HepG2 (cell line): ENCODE results near the gene KDM6B. TPM values are rescaled to one million over a fixed set of nuclear protein-coding genes. Genes with fewer than 3 reads are reported as not detected.

Experiments used
- BRCA1 ChIP-seq: sonication (generic); formaldehyde crosslinking; IDR thresholded peaks from 2 replicates; pipeline ENCODE4 v1.4.0; 2020; ENCODE audit warnings: missing genetic modification reagents
- GABPA ChIP-seq, 2 experiments: IDR thresholded peaks; 2 replicates each; pipeline ENCODE4 v1.6.1; 2011 to 2016; ENCODE audit warnings: low read depth in 2 of 2, low read length in 1 of 2, missing biosample characterization in 1 of 2, missing genetic modification characterization in 1 of 2
- IKZF4 ChIP-seq: sonication (generic); formaldehyde crosslinking; IDR thresholded peaks from 2 replicates; pipeline ENCODE4 v1.5.1; 2020; ENCODE audit warnings: borderline replicate concordance, mild to moderate bottlenecking, low read depth, missing genetic modification reagents; ENCODE audit errors: not compliant biosample characterization
- POLR2A ChIP-seq, 2 experiments: IDR thresholded peaks; 2 replicates each; pipeline ENCODE4 v1.6.1; 2011; ENCODE audit warnings: low read depth in 2 of 2, low read length in 2 of 2, mild to moderate bottlenecking in 1 of 2, moderate library complexity in 1 of 2; ENCODE audit not compliant: insufficient read depth in 1 of 2
- SKI ChIP-seq: fragments of 450-650 bp; IDR thresholded peaks from one replicate; pipeline ENCODE4 v1.6.1; 2018; ENCODE audit warnings: mild to moderate bottlenecking; ENCODE audit not compliant: partially characterized antibody
- TCF7L2 ChIP-seq: IDR thresholded peaks from 2 replicates; pipeline ENCODE4 v1.6.1; 2011; ENCODE audit warnings: mild to moderate bottlenecking, low read depth, low read length, moderate library complexity
- TFDP2 ChIP-seq: sonication (generic); formaldehyde crosslinking; IDR thresholded peaks from 2 replicates; pipeline ENCODE4 v1.4.0; 2020; ENCODE audit warnings: missing genetic modification reagents
- ZBTB26 ChIP-seq: IDR thresholded peaks from 2 replicates; pipeline ENCODE4 v1.6.1; 2016; ENCODE audit warnings: missing compliant biosample characterization, missing genetic modification reagents, borderline replicate concordance
- ZNF44 ChIP-seq: sonication (generic); formaldehyde crosslinking; IDR thresholded peaks from 2 replicates; pipeline ENCODE4 v1.5.1; 2020; ENCODE audit warnings: mild to moderate bottlenecking, missing genetic modification reagents
- ZNF607 ChIP-seq: sonication (generic); formaldehyde crosslinking; IDR thresholded peaks from 2 replicates; pipeline ENCODE4 v1.5.1; 2020; ENCODE audit warnings: missing genetic modification reagents, mild to moderate bottlenecking, borderline replicate concordance
- ZNF615 ChIP-seq: sonication (generic); formaldehyde crosslinking; IDR thresholded peaks from 2 replicates; pipeline ENCODE4 v1.5.0; 2020; ENCODE audit warnings: mild to moderate bottlenecking, missing genetic modification reagents, borderline replicate concordance
- polyA plus RNA-seq, 8 experiments: library from polyadenylated mRNA; depleted of rRNA in 3 of 8; stranded (reverse) in 7 of 8; unstranded in 1 of 8; fragments of >200 nt; fragmentation: Illumina TruSeq in 4 of 8; extraction: Trizol in 4 of 8; gene quantifications; 2 replicates each; pipeline versions ENCODE4 v1.2.1 to v1.2.3, GENCODE V29; 2011 to 2016; ENCODE audit warnings: low read depth in 4 of 8, missing spikeins in 1 of 8, mixed read lengths in 1 of 8; ENCODE audit not compliant: insufficient read depth in 1 of 8
- total RNA-seq, 5 experiments: library from RNA; depleted of rRNA; stranded (reverse); fragments of >200 nt; fragmentation: Illumina TruSeq; extraction: Trizol; gene quantifications; 2 replicates each; pipeline ENCODE4 v1.2.3, GENCODE V29; 2016; ENCODE audit warnings: low read depth in 1 of 5
- TF ChIP-seq, protein P1 (sequence below): sonication (generic); formaldehyde crosslinking; IDR thresholded peaks from one replicate; pipeline ENCODE4 v1.5.1; 2020; ENCODE audit warnings: mild to moderate bottlenecking, missing genetic modification reagents; ENCODE audit errors: not compliant biosample characterization
- TF ChIP-seq, protein P2 (sequence below): sonication (generic); formaldehyde crosslinking; IDR thresholded peaks from 2 replicates; pipeline ENCODE4 v1.8.0; 2022; ENCODE audit warnings: missing genetic modification reagents, mild to moderate bottlenecking, inconsistent platforms, borderline replicate concordance
- TF ChIP-seq, protein P3 (sequence below): IDR thresholded peaks from 2 replicates; pipeline ENCODE4 v1.6.1; 2016; ENCODE audit warnings: mild to moderate bottlenecking, missing biosample characterization, missing genetic modification reagents

Gene KDM6B
- total and polyA plus RNA-seq, 2 of the 13 experiments (the other 11 are each of a cell fraction or from before 2014, with no cell fraction given): 1.3 to 2.1 TPM

DNA sequence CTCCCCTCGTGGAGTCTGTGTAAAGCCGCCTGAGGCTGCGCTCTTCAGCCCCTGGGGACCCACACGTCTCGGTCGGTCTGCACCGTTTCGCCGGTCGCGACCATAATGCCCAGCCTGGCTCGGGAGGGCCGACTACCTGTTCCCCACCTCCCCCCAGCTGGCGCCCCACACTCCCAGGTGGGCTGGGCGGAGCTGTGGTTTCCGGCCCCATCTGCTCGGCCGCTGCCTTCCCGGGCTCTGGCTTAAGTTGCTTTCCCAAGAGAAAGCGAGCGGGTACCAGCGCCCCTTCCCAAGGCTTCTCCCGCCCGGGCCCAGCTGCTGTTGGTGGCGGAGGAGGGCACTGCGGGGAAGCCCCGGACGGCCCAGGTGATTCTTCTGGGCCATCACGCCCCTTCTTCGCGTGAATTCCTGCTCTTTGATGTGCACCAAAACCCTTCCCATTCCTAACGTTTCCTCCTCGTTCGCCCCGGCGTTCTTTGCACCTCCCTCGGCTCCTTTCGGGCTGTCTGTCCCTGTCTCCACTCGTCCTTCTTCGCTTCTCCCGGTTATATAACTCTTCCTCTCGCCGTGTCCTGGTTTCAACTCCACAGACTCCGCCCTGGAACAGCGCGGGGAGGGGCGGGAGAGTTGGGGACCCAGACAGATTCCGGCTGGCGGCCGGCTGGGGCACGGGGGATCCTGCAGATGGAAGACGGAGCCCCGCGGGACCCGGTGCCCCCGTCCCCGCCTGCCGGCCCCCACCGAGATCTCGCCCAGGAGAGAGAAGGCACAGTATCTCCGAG lies 2.0 kb downstream of the KDM6B start (continued):
- TF ChIP-seq GABPA (IDR thresholded peaks at IDR 0.05; ENCODE audit: low read depth, low read length): no peak
- TF ChIP-seq GABPA (CRISPR knock-in tag; IDR thresholded peaks at IDR 0.05; ENCODE audit: low read depth): 0 out of 2 replicates have a peak, but pooled peaks have one; percentile 4
- no peak for TF ChIP-seq ZNF607 (CRISPR knock-in tag)
- peak; percentile 59 to 69 for TF ChIP-seq POLR2A (IDR thresholded peaks at IDR 0.05; ENCODE audit: insufficient read depth in 1 of 2, low read depth in 2 of 2, low read length in 2 of 2)
- TF ChIP-seq, protein P1, sequence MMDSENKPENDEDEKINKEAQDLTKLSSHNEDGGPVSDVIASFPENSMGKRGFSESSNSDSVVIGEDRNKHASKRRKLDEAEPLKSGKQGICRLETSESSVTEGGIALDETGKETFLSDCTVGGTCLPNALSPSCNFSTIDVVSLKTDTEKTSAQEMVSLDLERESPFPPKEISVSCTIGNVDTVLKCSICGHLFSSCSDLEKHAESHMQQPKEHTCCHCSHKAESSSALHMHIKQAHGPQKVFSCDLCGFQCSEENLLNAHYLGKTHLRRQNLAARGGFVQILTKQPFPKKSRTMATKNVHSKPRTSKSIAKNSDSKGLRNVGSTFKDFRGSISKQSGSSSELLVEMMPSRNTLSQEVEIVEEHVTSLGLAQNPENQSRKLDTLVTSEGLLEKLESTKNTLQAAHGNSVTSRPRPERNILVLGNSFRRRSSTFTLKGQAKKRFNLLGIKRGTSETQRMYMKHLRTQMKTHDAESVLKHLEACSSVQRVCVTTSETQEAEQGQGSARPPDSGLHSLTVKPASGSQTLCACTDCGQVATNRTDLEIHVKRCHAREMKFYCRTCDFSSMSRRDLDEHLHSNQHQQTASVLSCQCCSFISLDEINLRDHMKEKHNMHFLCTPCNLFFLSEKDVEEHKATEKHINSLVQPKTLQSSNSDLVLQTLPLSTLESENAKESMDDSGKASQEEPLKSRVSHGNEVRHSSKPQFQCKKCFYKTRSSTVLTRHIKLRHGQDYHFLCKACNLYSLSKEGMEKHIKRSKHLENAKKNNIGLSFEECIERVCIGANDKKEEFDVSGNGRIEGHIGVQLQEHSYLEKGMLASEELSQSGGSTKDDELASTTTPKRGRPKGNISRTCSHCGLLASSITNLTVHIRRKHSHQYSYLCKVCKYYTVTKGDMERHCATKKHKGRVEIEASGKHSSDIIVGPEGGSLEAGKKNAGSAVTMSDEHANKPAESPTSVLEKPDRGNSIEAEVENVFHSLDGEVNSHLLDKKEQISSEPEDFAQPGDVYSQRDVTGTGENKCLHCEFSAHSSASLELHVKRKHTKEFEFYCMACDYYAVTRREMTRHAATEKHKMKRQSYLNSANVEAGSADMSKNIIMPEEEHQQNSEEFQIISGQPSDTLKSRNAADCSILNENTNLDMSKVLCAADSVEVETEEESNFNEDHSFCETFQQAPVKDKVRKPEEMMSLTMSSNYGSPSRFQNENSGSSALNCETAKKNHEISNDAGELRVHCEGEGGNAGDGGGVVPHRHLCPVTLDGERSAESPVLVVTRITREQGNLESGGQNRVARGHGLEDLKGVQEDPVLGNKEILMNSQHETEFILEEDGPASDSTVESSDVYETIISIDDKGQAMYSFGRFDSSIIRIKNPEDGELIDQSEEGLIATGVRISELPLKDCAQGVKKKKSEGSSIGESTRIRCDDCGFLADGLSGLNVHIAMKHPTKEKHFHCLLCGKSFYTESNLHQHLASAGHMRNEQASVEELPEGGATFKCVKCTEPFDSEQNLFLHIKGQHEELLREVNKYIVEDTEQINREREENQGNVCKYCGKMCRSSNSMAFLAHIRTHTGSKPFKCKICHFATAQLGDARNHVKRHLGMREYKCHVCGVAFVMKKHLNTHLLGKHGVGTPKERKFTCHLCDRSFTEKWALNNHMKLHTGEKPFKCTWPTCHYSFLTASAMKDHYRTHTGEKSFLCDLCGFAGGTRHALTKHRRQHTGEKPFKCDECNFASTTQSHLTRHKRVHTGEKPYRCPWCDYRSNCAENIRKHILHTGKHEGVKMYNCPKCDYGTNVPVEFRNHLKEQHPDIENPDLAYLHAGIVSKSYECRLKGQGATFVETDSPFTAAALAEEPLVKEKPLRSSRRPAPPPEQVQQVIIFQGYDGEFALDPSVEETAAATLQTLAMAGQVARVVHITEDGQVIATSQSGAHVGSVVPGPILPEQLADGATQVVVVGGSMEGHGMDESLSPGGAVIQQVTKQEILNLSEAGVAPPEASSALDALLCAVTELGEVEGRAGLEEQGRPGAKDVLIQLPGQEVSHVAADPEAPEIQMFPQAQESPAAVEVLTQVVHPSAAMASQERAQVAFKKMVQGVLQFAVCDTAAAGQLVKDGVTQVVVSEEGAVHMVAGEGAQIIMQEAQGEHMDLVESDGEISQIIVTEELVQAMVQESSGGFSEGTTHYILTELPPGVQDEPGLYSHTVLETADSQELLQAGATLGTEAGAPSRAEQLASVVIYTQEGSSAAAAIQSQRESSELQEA (CRISPR knock-in tag): no peak
- no peak for TF ChIP-seq ZBTB26
- TF ChIP-seq SKI: no peak
- 0 out of 2 replicates have a peak, but pooled peaks have one; percentile 49 for TF ChIP-seq BRCA1 (CRISPR knock-in tag)
- no peak for TF ChIP-seq TFDP2 (CRISPR knock-in tag)
- TF ChIP-seq TCF7L2: no peak
- TF ChIP-seq, protein P2, sequence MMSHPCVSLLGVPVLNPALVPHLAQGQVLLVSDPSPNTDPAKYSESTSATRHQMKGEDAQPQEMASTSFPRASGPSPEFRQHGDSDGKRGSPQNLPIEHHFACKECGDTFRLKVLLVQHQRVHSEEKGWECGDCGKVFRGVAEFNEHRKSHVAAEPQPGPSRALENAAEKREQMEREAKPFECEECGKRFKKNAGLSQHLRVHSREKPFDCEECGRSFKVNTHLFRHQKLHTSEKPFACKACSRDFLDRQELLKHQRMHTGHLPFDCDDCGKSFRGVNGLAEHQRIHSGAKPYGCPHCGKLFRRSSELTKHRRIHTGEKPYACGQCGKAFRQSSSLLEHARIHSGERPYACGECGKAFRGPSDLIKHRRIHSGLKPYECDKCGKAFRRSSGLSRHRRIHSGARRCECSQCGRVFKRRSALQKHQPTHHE (CRISPR knock-in tag): no peak; the same call in 1 of the 2 replicates
- 0 out of 2 replicates have a peak, but pooled peaks have one; percentile 42 for TF ChIP-seq ZNF615 (CRISPR knock-in tag)
- no peak for TF ChIP-seq ZNF44 (CRISPR knock-in tag)
- TF ChIP-seq IKZF4 (CRISPR knock-in tag): no peak
- TF ChIP-seq, protein P3, sequence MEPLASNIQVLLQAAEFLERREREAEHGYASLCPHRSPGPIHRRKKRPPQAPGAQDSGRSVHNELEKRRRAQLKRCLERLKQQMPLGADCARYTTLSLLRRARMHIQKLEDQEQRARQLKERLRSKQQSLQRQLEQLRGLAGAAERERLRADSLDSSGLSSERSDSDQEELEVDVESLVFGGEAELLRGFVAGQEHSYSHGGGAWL (CRISPR knock-in tag): no peak; the same call in 1 of the 2 replicates
